HCT116 (cell line): ENCODE results near the gene DCTN2. TPM values are rescaled to one million over a fixed set of nuclear protein-coding genes. Genes with fewer than 3 reads are reported as not detected.

Experiments used
- ATAC-seq: fragments of 200-7000 bp; cut with Tn5 transposase; 2 replicates; pipeline ENCODE4 v1.9.1; 2020; ENCODE audit warnings: mild to moderate bottlenecking, moderate library complexity
- BruUV-seq: library from RNA; stranded (reverse); fragments of 400-500 nt; replicated peaks from 2 replicates; lab custom pipeline; 2021; lab: Mats Ljungman, UMichigan
- CTCF ChIA-PET: fragments of 300-600 bp; sonication (Branson Sonifier 250); formaldehyde crosslinking; loops from one replicate; lab custom pipeline; 2021; ENCODE audit warnings: antibody characterized with exemption; lab: Charles Lee
- POLR2A ChIA-PET: fragments of 300-600, 350-600 bp; sonication (Branson Sonifier 250); formaldehyde crosslinking; loops from one replicate; lab custom pipeline; 2021; ENCODE audit warnings: antibody characterized with exemption; lab: Charles Lee
- RAD21 ChIA-PET, 2 experiments: fragments of 300-600 bp; sonication (Branson Sonifier 250); formaldehyde crosslinking; loops; one replicate each; lab custom pipeline; 2023; ENCODE audit warnings: low total read pairs in 2 of 2; ENCODE audit not compliant: uncharacterized antibody in 2 of 2, unreplicated experiment in 2 of 2, low non-redundant PET in 1 of 2; lab: Charles Lee
- DNase-seq: peaks from one replicate; pipeline ENCODE4 v3.0.0-alpha.2; 2010; ENCODE audit warnings: low read depth, low spot score
- H2AFZ ChIP-seq: fragments of 200-600 bp; shearing (Covaris generic), sonication (generic); 2 replicates; pipeline ENCODE4 v1.6.1; 2017; ENCODE audit warnings: low read depth, mixed run types, mixed read lengths, antibody characterized with exemption, low read length; ENCODE audit not compliant: poor library complexity, severe bottlenecking
- H3K27ac ChIP-seq: 2 replicates; pipeline ENCODE4 v1.5.1; 2012; ENCODE audit warnings: low read depth, low read length
- H3K27me3 ChIP-seq: fragments of 200-600 bp; sonication (generic); 2 replicates; pipeline ENCODE4 v1.6.1; 2016; ENCODE audit warnings: mixed run types, low read length, mixed read lengths; ENCODE audit not compliant: insufficient read depth
- H3K36me3 ChIP-seq, 2 experiments: fragments of 200-500 bp in 1 of 2; fragments of 200-600 bp in 1 of 2; sonication (Bioruptor generic) in 1 of 2; sonication (generic) in 1 of 2; 2 replicates each; pipeline versions ENCODE4 v1.5.1 to v1.6.1; 2014 to 2016; ENCODE audit warnings: low read length in 2 of 2, inconsistent platforms in 1 of 2, mixed read lengths in 1 of 2, mixed run types in 1 of 2; ENCODE audit not compliant: insufficient read depth in 2 of 2, control insufficient read depth in 1 of 2
- H3K4me1 ChIP-seq, 2 experiments: fragments of 200-600 bp in 1 of 2; sonication (generic) in 1 of 2; 2 replicates each; pipeline versions ENCODE4 v1.5.1 to v1.6.1; 2012 to 2017; ENCODE audit warnings: low read length in 2 of 2, inconsistent platforms in 1 of 2, mild to moderate bottlenecking in 1 of 2, mixed read lengths in 1 of 2, mixed run types in 1 of 2, moderate library complexity in 1 of 2; ENCODE audit not compliant: insufficient read depth in 2 of 2, control insufficient read depth in 1 of 2
- H3K4me2 ChIP-seq: fragments of 200-600 bp; sonication (generic); 2 replicates; pipeline ENCODE4 v1.6.1; 2017; ENCODE audit warnings: mixed run types, low read length, mixed read lengths
- H3K4me3 ChIP-seq, 2 experiments: fragments of 200-600 bp in 1 of 2; sonication (generic) in 1 of 2; replicated peaks in 1 of 2; 2 replicates each; pipeline ENCODE4 v1.5.1; 2011 to 2016; ENCODE audit warnings: low read length in 2 of 2, control low read depth in 1 of 2, low read depth in 1 of 2, mild to moderate bottlenecking in 1 of 2, mixed read lengths in 1 of 2, mixed run types in 1 of 2
- H3K79me2 ChIP-seq: fragments of 200-600 bp; sonication (generic); 2 replicates; pipeline ENCODE4 v1.6.1; 2017; ENCODE audit warnings: mild to moderate bottlenecking, mixed run types, low read length, moderate library complexity, mixed read lengths; ENCODE audit not compliant: insufficient read depth
- H3K9ac ChIP-seq: fragments of 200-600 bp; sonication (generic); 2 replicates; pipeline ENCODE4 v1.6.1; 2016; ENCODE audit warnings: low read length, mixed read lengths
- H3K9me2 ChIP-seq: fragments of 200-600 bp; sonication (generic), shearing (Covaris generic); 2 replicates; pipeline ENCODE4 v1.6.1; 2017; ENCODE audit warnings: mixed run types, mild to moderate bottlenecking, moderate library complexity; ENCODE audit not compliant: insufficient read depth
- H3K9me3 ChIP-seq, 2 experiments: fragments of 200-500 bp in 1 of 2; fragments of 200-600 bp in 1 of 2; sonication (Bioruptor generic) in 1 of 2; sonication (generic) in 1 of 2; 2 replicates each; pipeline ENCODE4 v1.6.1; 2014 to 2017; ENCODE audit warnings: low read length in 2 of 2, mixed read lengths in 2 of 2, inconsistent platforms in 1 of 2, low read depth in 1 of 2, mild to moderate bottlenecking in 1 of 2, mixed run types in 1 of 2, moderate library complexity in 1 of 2; ENCODE audit not compliant: control insufficient read depth in 1 of 2, insufficient read depth in 1 of 2
- H4K20me1 ChIP-seq: fragments of 200-600 bp; sonication (generic), shearing (Covaris generic); 2 replicates; pipeline ENCODE4 v1.6.1; 2017; ENCODE audit warnings: mixed run types, mild to moderate bottlenecking, moderate library complexity; ENCODE audit not compliant: insufficient read depth
- CBX3 ChIP-seq: IDR thresholded peaks from 2 replicates; pipeline ENCODE4 v1.6.1; 2012; ENCODE audit warnings: low read depth
- CTCF ChIP-seq, 3 experiments: fragments of 200-600 bp in 1 of 3; sonication (generic) in 1 of 3; IDR thresholded peaks in 2 of 3; conservative IDR thresholded peaks in 1 of 3; 2 replicates each; pipeline ENCODE4 v1.5.1; 2012 to 2017; ENCODE audit warnings: low read depth in 2 of 3, low read length in 2 of 3, antibody characterized with exemption in 1 of 3, borderline replicate concordance in 1 of 3, control low read depth in 1 of 3, mild to moderate bottlenecking in 1 of 3, mixed read lengths in 1 of 3, mixed run types in 1 of 3, moderate library complexity in 1 of 3; ENCODE audit not compliant: insufficient read depth in 1 of 3
- EZH2phosphoT487 ChIP-seq: fragments of 200-600 bp; IDR thresholded peaks from 2 replicates; pipeline ENCODE4 v1.6.1; 2018; ENCODE audit warnings: antibody characterized with exemption, borderline replicate concordance
- FOSL1 ChIP-seq: IDR thresholded peaks from 2 replicates; pipeline ENCODE4 v1.6.1; 2012; ENCODE audit warnings: low read depth
- POLR2A ChIP-seq: IDR thresholded peaks from 2 replicates; pipeline ENCODE4 v1.7.0; 2011; ENCODE audit warnings: borderline replicate concordance; ENCODE audit not compliant: insufficient read depth, insufficient read length; ENCODE audit errors: extremely low read depth
- SRF ChIP-seq: IDR thresholded peaks from 2 replicates; pipeline ENCODE4 v1.6.1; 2012; ENCODE audit warnings: low read depth
- TCF7L2 ChIP-seq: IDR thresholded peaks from 2 replicates; pipeline ENCODE4 v1.7.0; 2011; ENCODE audit warnings: borderline replicate concordance, inconsistent platforms; ENCODE audit not compliant: insufficient read depth, insufficient read length; ENCODE audit errors: extremely low read depth
- YY1 ChIP-seq: IDR thresholded peaks from 2 replicates; pipeline ENCODE4 v1.6.1; 2011; ENCODE audit warnings: low read length, low read depth, moderate library complexity, mild to moderate bottlenecking; ENCODE audit not compliant: insufficient replicate concordance; ENCODE audit errors: extremely low read depth
- ZFX ChIP-seq: fragments of 450-650 bp; IDR thresholded peaks from 2 replicates; pipeline ENCODE4 v1.6.1; 2017
- intact Hi-C: fragments of 100-400 bp; cut with micrococcal nuclease; formaldehyde crosslinking; loops from 2 replicates; pipeline ENCODE4 v1.10.0; 2022
- total RNA-seq: library from RNA; stranded (reverse); gene quantifications from one replicate; pipeline ENCODE4 v1.2.1, GENCODE V29; 2021; ENCODE audit not compliant: unreplicated experiment

DCTN2 gene
- total RNA-seq, 1 experiment from 2014 or later, result 95.9 TPM

GRCh38 chr12:57525615-57526383 is 21.2 kb downstream of the DCTN2 start (continued):
- TF ChIP-seq CTCF (IDR thresholded peaks at IDR 0.05 in 2 of 3, conservative IDR thresholded peaks at IDR 0.05 in 1 of 3; ENCODE audit: borderline replicate concordance in 1 of 3, insufficient read depth in 1 of 3, low read depth in 2 of 3, low read length in 2 of 3), result no peak

- no peaks in the 10 kb centered on the region for H3K9me3 ChIP-seq
- ChIA-PET POLR2A (no interaction called here), RAD21 (no interaction called here), CTCF (no interaction called here)
- H3K79me2 ChIP-seq, result peaks cover 28% of the 10 kb centered on the region
- no peak for TF ChIP-seq TCF7L2
- no peak for TF ChIP-seq SRF
- no peak for TF ChIP-seq POLR2A
- no peak for TF ChIP-seq YY1
- no peak for TF ChIP-seq EZH2phosphoT487
- TF ChIP-seq ZFX, result no peak
- no peak for TF ChIP-seq CBX3
- TF ChIP-seq FOSL1, result no peak
- BruUV-seq, result no TSS peak
- H2AFZ ChIP-seq, result no peak overlapping the region
- no peaks in the 10 kb centered on the region for H4K20me1 ChIP-seq
- DNase-seq (no peak), ATAC-seq (no peak)
- no peak overlapping the region for H3K9ac ChIP-seq
- no peak overlapping the region for H3K4me3 ChIP-seq
- peaks cover 18 to 27% of the 10 kb centered on the region in 2 experiments for H3K36me3 ChIP-seq
- no peak overlapping the region for H3K27ac ChIP-seq
- H3K9me2 ChIP-seq, result no peaks in the 10 kb centered on the region
- H3K4me1 ChIP-seq, result peaks cover 20 to 36% of the 10 kb centered on the region in 2 experiments
- no peaks in the 10 kb centered on the region for H3K27me3 ChIP-seq
- intact Hi-C loops, result no loop called here
- H3K4me2 ChIP-seq, result no peak overlapping the region
Observed at GRCh38 chr12:57524814-57525614, 22.0 kb downstream of the DCTN2 start.
